ENCODE data around the gene MLLT3. TPM values are rescaled to one million over a fixed set of nuclear protein-coding genes. Genes with fewer than 3 reads are reported as not detected.

MLLT3 gene
- total and polyA plus RNA-seq, 2 experiments from 2014 or later = 7.1 to 11.9 TPM

DNA sequence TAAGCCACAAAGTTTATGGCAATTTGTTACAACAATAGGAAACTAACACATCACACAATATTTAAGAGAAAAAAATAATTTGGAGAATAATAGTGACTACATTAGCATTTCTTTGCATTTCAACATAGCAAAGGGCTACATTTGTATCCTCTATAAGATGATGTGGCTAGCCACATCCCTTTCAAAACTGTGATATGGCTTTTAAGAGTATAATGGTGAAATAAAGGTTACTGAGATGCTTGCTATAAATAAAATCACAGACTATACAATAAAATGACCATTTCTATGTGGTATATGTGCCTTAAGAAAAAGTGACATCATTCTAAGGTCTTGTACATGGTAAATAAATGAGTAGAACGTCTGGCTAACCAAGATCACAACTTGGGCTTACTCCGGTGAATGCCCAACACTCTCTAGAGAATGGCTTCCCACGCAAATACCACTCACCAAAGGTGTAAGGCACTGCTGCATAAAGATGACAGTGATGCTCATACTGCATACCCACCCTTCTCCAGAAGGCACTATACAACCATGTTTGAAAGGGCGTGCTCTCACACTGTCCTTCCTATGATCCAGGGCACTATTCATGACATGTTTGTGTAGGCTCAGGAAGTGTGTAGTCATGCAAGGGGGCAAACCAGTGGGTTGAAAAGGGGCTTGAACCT is 286.5 kb downstream of the MLLT3 start:
- in situ Hi-C loops (cut with MboI) = no loop called here
- H3K9me2 ChIP-seq (ENCODE audit: insufficient read depth) = no peaks in the 10 kb centered on the region
- TF ChIP-seq EZH2 (IDR thresholded peaks at IDR 0.05; ENCODE audit: insufficient read depth, poor library complexity, severe bottlenecking) (no peak), EZH2phosphoT487 (IDR thresholded peaks at IDR 0.05; ENCODE audit: insufficient read depth, low read depth) (no peak)
- no peak overlapping the region for H2AFZ ChIP-seq
- DNase-seq = no peak
- WGBS, 2 experiments (ENCODE audit: low coverage in 1 of 2, low lambda C conversion rate in 2 of 2, missing lambda C conversion rate in 2 of 2) = 58 to 62% methylated on average over 4 of the region's 4 CpGs
- no peaks in the 10 kb centered on the region for H3K79me2 ChIP-seq (ENCODE audit: insufficient read depth)
- no peak overlapping the region for H3K4me3 ChIP-seq
- H3K27ac ChIP-seq = no peak overlapping the region
- H3K27me3 ChIP-seq (replicated peaks; ENCODE audit: insufficient read depth) = 0 out of 2 replicates have a peak, but pooled peaks cover 7% of the 10 kb centered on the region
- 0 out of 2 replicates have a peak, but pooled peaks cover 5% of the 10 kb centered on the region for H3K4me1 ChIP-seq (ENCODE audit: insufficient read depth)
- no peaks in the 10 kb centered on the region for H3F3A ChIP-seq (ENCODE audit: insufficient read depth)
- H3K36me3 ChIP-seq (ENCODE audit: low read depth) = no peaks in the 10 kb centered on the region
- H4K20me1 ChIP-seq (ENCODE audit: insufficient read depth) = no peaks in the 10 kb centered on the region
- no peak overlapping the region for H3K9ac ChIP-seq
- no peaks in the 10 kb centered on the region for H3K9me3 ChIP-seq (ENCODE audit: low read depth)
- no peak overlapping the region for H3K4me2 ChIP-seq (ENCODE audit: unreplicated experiment)

DNA sequence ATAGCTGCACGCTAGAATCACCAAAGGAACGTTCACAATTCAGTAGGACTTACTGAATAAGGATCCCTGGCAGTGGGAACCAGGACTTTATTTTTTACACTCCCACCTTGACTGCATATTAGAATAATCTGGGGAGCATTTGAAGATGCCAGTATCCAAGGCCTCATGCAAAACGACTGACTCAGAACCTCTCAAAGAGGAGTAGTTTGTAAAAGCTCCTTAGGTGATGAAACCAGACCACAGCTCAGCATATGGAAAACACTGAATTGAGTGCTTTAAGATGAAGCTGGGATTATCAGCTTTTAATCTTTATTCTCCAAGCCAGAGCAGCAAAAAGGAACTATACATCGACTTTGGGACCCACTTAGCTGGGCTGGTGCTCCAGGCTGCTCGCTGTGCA is 288.3 kb downstream of the MLLT3 start:
- Histone ChIP-seq H3K27ac (no peak overlapping the region), H3K36me3 (ENCODE audit: low read depth) (no peaks in the 10 kb centered on the region), H3K9me2 (ENCODE audit: insufficient read depth) (no peaks in the 10 kb centered on the region), H3K9me3 (ENCODE audit: low read depth) (no peaks in the 10 kb centered on the region), H3K4me2 (ENCODE audit: unreplicated experiment) (no peak overlapping the region), H3K27me3 (replicated peaks; ENCODE audit: insufficient read depth) (no peaks in the 10 kb centered on the region), H3K4me1 (ENCODE audit: insufficient read depth) (no peaks in the 10 kb centered on the region), H3K9ac (no peak overlapping the region), H3K79me2 (ENCODE audit: insufficient read depth) (no peaks in the 10 kb centered on the region), H2AFZ (no peak overlapping the region), H4K20me1 (ENCODE audit: insufficient read depth) (no peaks in the 10 kb centered on the region), H3F3A (ENCODE audit: insufficient read depth) (no peaks in the 10 kb centered on the region), H3K4me3 (no peak overlapping the region)
- WGBS, 2 experiments (ENCODE audit: low coverage in 1 of 2, low lambda C conversion rate in 2 of 2, missing lambda C conversion rate in 2 of 2) = 42 to 48% methylated on average over 5 of the region's 5 CpGs
- in situ Hi-C loops (cut with MboI) = no loop called here
- TF ChIP-seq EZH2phosphoT487 (IDR thresholded peaks at IDR 0.05; ENCODE audit: insufficient read depth, low read depth) = no peak
- no peak for TF ChIP-seq EZH2 (IDR thresholded peaks at IDR 0.05; ENCODE audit: insufficient read depth, poor library complexity, severe bottlenecking)
- DNase-seq = peak; percentile 15

DNA sequence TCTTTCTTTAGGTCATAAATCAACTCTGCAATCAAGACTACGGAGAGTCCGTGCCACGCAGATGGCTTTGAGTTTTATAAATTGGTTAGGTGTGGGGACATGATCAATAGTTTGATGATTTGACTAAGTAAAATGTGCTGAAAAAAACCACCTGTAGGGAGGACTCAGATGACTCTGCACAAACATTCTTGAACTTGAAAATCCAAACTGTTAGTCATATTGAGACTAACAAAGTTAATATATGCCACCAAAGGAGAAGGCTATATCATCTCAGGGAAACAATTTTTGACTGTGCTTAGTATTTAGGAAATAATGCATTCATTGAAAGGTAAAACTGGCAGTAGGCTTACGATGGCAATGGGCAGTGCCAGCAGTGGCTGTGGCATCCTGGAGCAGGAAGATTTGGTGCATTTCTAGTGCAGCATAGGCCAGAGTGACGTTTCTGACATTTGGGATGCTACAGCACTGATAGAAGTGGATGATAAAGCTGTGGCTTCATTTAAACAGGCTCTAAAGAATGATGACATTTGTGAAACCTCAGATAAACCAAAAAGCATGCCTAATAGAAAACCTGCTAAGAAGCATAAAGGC is 291.1 kb downstream of the MLLT3 start:
- TF ChIP-seq EZH2phosphoT487 (IDR thresholded peaks at IDR 0.05; ENCODE audit: insufficient read depth, low read depth) = no peak
- no peak for TF ChIP-seq EZH2 (IDR thresholded peaks at IDR 0.05; ENCODE audit: insufficient read depth, poor library complexity, severe bottlenecking)

DNA sequence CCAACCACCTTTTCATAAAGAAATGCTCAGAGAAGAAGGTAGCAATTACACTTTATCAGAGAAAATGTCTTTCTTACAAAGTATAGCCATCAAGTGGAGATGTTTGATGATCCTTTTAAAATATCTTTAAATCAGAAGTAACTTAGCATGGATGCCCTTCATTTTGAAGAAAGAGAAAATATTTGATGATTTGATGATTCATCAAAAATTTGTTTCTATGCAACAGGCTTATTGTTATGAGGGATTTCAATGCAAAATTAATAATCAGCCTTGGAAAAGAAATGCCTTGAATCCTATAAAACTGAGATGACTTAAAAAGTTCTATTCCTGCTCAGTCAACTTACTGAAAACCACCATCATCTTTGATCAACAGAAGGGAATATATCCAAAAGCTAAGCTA is 291.6 kb downstream of the MLLT3 start:
- no peaks in the 10 kb centered on the region for H3F3A ChIP-seq (ENCODE audit: insufficient read depth)
- H3K9ac ChIP-seq = no peak overlapping the region
- H3K9me2 ChIP-seq (ENCODE audit: insufficient read depth) = no peaks in the 10 kb centered on the region
- H2AFZ ChIP-seq = no peak overlapping the region
- no peaks in the 10 kb centered on the region for H3K79me2 ChIP-seq (ENCODE audit: insufficient read depth)
- no peak for TF ChIP-seq EZH2 (IDR thresholded peaks at IDR 0.05; ENCODE audit: insufficient read depth, poor library complexity, severe bottlenecking)
- no peak for TF ChIP-seq EZH2phosphoT487 (IDR thresholded peaks at IDR 0.05; ENCODE audit: insufficient read depth, low read depth)
- no peak overlapping the region for H3K27ac ChIP-seq
- H3K4me3 ChIP-seq = no peak overlapping the region
- H3K4me1 ChIP-seq (ENCODE audit: insufficient read depth) = no peaks in the 10 kb centered on the region
- no peaks in the 10 kb centered on the region for H3K27me3 ChIP-seq (replicated peaks; ENCODE audit: insufficient read depth)
- in situ Hi-C loops (cut with MboI) = no loop called here
- no peak for DNase-seq
- no peak overlapping the region for H3K4me2 ChIP-seq (ENCODE audit: unreplicated experiment)
- no peaks in the 10 kb centered on the region for H3K36me3 ChIP-seq (ENCODE audit: low read depth)
- no peaks in the 10 kb centered on the region for H3K9me3 ChIP-seq (ENCODE audit: low read depth)
- H4K20me1 ChIP-seq (ENCODE audit: insufficient read depth) = no peaks in the 10 kb centered on the region

More for the DNA sequence above, 291.1 kb downstream of the MLLT3 start:
- no peaks in the 10 kb centered on the region for H3K9me2 ChIP-seq (ENCODE audit: insufficient read depth)
- no peak for DNase-seq
- WGBS, 2 experiments (ENCODE audit: low coverage in 1 of 2, low lambda C conversion rate in 2 of 2, missing lambda C conversion rate in 2 of 2) = 39 to 41% methylated on average over 5 of the region's 5 CpGs
- no peaks in the 10 kb centered on the region for H3K36me3 ChIP-seq (ENCODE audit: low read depth)
- H2AFZ ChIP-seq = no peak overlapping the region
- in situ Hi-C loops (cut with MboI) = no loop called here
- no peak overlapping the region for H3K27ac ChIP-seq
- H3K27me3 ChIP-seq (replicated peaks; ENCODE audit: insufficient read depth) = no peaks in the 10 kb centered on the region
- H4K20me1 ChIP-seq (ENCODE audit: insufficient read depth) = no peaks in the 10 kb centered on the region
- no peak overlapping the region for H3K4me2 ChIP-seq (ENCODE audit: unreplicated experiment)
- H3K79me2 ChIP-seq (ENCODE audit: insufficient read depth) = no peaks in the 10 kb centered on the region
- H3K4me1 ChIP-seq (ENCODE audit: insufficient read depth) = no peaks in the 10 kb centered on the region
- H3F3A ChIP-seq (ENCODE audit: insufficient read depth) = no peaks in the 10 kb centered on the region
- no peak overlapping the region for H3K9ac ChIP-seq
- no peaks in the 10 kb centered on the region for H3K9me3 ChIP-seq (ENCODE audit: low read depth)
- H3K4me3 ChIP-seq = no peak overlapping the region

All from GM23248 (cell line).